PC-9 (cell line): ENCODE results near the gene BFSP1. TPM values are rescaled to one million over a fixed set of nuclear protein-coding genes. Genes with fewer than 3 reads are reported as not detected.

Experiments
- BruUV-seq: library from RNA; stranded (reverse); fragments of 400-500 nt; replicated peaks from 2 replicates; lab custom pipeline; 2021; lab: Mats Ljungman, UMichigan
- CTCF ChIA-PET: fragments of 300-600 bp; sonication (Branson Sonifier 250); formaldehyde crosslinking; loops from one replicate; lab custom pipeline; 2022; ENCODE audit warnings: antibody characterized with exemption; lab: Charles Lee
- POLR2A ChIA-PET: fragments of 300-600 bp; sonication (Branson Sonifier 250); formaldehyde crosslinking; loops from one replicate; lab custom pipeline; 2022; ENCODE audit warnings: antibody characterized with exemption; ENCODE audit not compliant: unreplicated experiment; lab: Charles Lee
- DNase-seq, 2 experiments: peaks; one replicate each; pipeline versions ENCODE4 v3.0.0 to v3.0.0-alpha.2; 2015 to 2022; ENCODE audit warnings: mixed read lengths in 1 of 2
- H2AFZ ChIP-seq: fragments of 200-600 bp; sonication (generic); 2 replicates; pipeline ENCODE4 v1.8.1; 2017; ENCODE audit warnings: antibody characterized with exemption
- H3F3A ChIP-seq: fragments of 200-600 bp; sonication (generic); 2 replicates; pipeline ENCODE4 v1.8.1; 2017; ENCODE audit warnings: antibody characterized with exemption, mild to moderate bottlenecking, low read depth; ENCODE audit not compliant: insufficient read depth
- H3K27ac ChIP-seq: fragments of 200-600 bp; sonication (generic); 2 replicates; pipeline ENCODE4 v1.6.1; 2016; ENCODE audit warnings: mixed run types
- H3K27me3 ChIP-seq: fragments of 200-600 bp; sonication (generic); 2 replicates; pipeline ENCODE4 v1.6.1; 2016; ENCODE audit warnings: low read depth, mixed run types; ENCODE audit not compliant: insufficient read depth
- H3K36me3 ChIP-seq: fragments of 200-600 bp; sonication (generic); 2 replicates; pipeline ENCODE4 v1.6.1; 2016; ENCODE audit warnings: low read depth, mixed run types
- H3K4me1 ChIP-seq: fragments of 200-600 bp; sonication (generic); replicated peaks from 2 replicates; pipeline ENCODE4 v1.6.1; 2016; ENCODE audit warnings: mixed run types; ENCODE audit not compliant: insufficient read depth
- H3K4me2 ChIP-seq: fragments of 200-600 bp; sonication (generic); 2 replicates; pipeline ENCODE4 v1.6.1; 2017; ENCODE audit warnings: mixed run types
- H3K4me3 ChIP-seq: fragments of 200-600 bp; sonication (generic); 2 replicates; pipeline ENCODE4 v1.6.1; 2016; ENCODE audit warnings: mixed run types
- H3K79me2 ChIP-seq: fragments of 200-600 bp; sonication (generic); 2 replicates; pipeline ENCODE4 v1.6.1; 2017; ENCODE audit warnings: low read depth, mixed run types
- H3K9me2 ChIP-seq: fragments of 200-600 bp; sonication (generic); 2 replicates; pipeline ENCODE4 v1.8.1; 2017; ENCODE audit warnings: mild to moderate bottlenecking; ENCODE audit not compliant: insufficient read depth
- H3K9me3 ChIP-seq: fragments of 200-600 bp; sonication (generic); 2 replicates; pipeline ENCODE4 v1.8.1; 2016; ENCODE audit warnings: low read depth; ENCODE audit not compliant: insufficient read depth
- H4K20me1 ChIP-seq: fragments of 200-600 bp; sonication (generic); 2 replicates; pipeline ENCODE4 v1.8.1; 2017; ENCODE audit not compliant: insufficient read depth
- CTCF ChIP-seq: fragments of 200-600 bp; sonication (generic); conservative IDR thresholded peaks from 2 replicates; pipeline ENCODE4 v1.6.1; 2017; ENCODE audit warnings: mixed run types, antibody characterized with exemption, mild to moderate bottlenecking, moderate library complexity
- EZH2 ChIP-seq: fragments of 200-600 bp; sonication (generic); IDR thresholded peaks from 2 replicates; pipeline ENCODE4 v1.8.0; 2017; ENCODE audit warnings: antibody characterized with exemption, low read depth
- intact Hi-C: fragments of 100-400 bp; cut with micrococcal nuclease; formaldehyde crosslinking; loops from one replicate; pipeline ENCODE4 v1.10.0; 2022; ENCODE audit not compliant: unreplicated experiment
- total RNA-seq: library from RNA; stranded (reverse); gene quantifications from 2 replicates; pipeline ENCODE4 v1.2.3, GENCODE V29; 2021

Gene BFSP1
- total RNA-seq, 1 experiment from 2014 or later, result 13.8 TPM

- DNase-seq, result no peak
- ChIA-PET CTCF (no interaction called here), POLR2A (no interaction called here)
- no peaks in the 10 kb centered on the region for H3K9me2 ChIP-seq
- no peak overlapping the region for H3K4me3 ChIP-seq
- no peaks in the 10 kb centered on the region for H3K36me3 ChIP-seq
- H3K79me2 ChIP-seq, result no peaks in the 10 kb centered on the region
- intact Hi-C loops, result no loop called here
- no peak overlapping the region for H2AFZ ChIP-seq
- no peak for TF ChIP-seq CTCF
- TF ChIP-seq EZH2, result no peak
- 0 out of 2 replicates have a peak, but pooled peaks cover 4% of the 10 kb centered on the region for H3F3A ChIP-seq
- H3K4me1 ChIP-seq, result no peaks in the 10 kb centered on the region
- no peaks in the 10 kb centered on the region for H3K27me3 ChIP-seq
- no TSS peak for BruUV-seq
- no peak overlapping the region for H3K4me2 ChIP-seq
- H4K20me1 ChIP-seq, result no peaks in the 10 kb centered on the region
- no peak overlapping the region for H3K27ac ChIP-seq
- no peaks in the 10 kb centered on the region for H3K9me3 ChIP-seq
These were observed 20.6 kb downstream of the BFSP1 start for GRCh38 chr20:17510548-17510947.

GRCh38 chr20:17508756-17509155, 22.4 kb downstream of the BFSP1 start:
- ChIA-PET CTCF (no interaction called here), POLR2A (interaction anchor here (0.5 kb wide), 1 partner anchor 10 kb away, joined by 3 read pairs; no protein-coding TSS in a partner anchor)
- H3K4me1 ChIP-seq, result 0 out of 2 replicates have a peak, but pooled peaks cover 5% of the 10 kb centered on the region
- H3K27me3 ChIP-seq, result no peaks in the 10 kb centered on the region
- no peak overlapping the region for H2AFZ ChIP-seq
- no peak overlapping the region for H3K27ac ChIP-seq
- BruUV-seq, result no TSS peak
- 0 out of 2 replicates have a peak, but pooled peaks cover 4% of the 10 kb centered on the region for H3F3A ChIP-seq
- H3K9me2 ChIP-seq, result no peaks in the 10 kb centered on the region
- no peak overlapping the region for H3K4me3 ChIP-seq
- intact Hi-C loops, result loop anchor here (10.0 kb wide), 1 partner anchor 766 kb away; no protein-coding TSS in a partner anchor
- H4K20me1 ChIP-seq, result no peaks in the 10 kb centered on the region
- DNase-seq, result no peak
- no peaks in the 10 kb centered on the region for H3K79me2 ChIP-seq
- no peaks in the 10 kb centered on the region for H3K36me3 ChIP-seq
- H3K4me2 ChIP-seq, result no peak overlapping the region
- no peaks in the 10 kb centered on the region for H3K9me3 ChIP-seq
- no peak for TF ChIP-seq EZH2
- no peak for TF ChIP-seq CTCF

GRCh38 chr20:17507531-17507930, 23.6 kb downstream of the BFSP1 start:
- Histone ChIP-seq H3K9me3 (no peaks in the 10 kb centered on the region), H3K9me2 (no peaks in the 10 kb centered on the region), H3K27ac (no peak overlapping the region), H3K27me3 (no peaks in the 10 kb centered on the region), H4K20me1 (no peaks in the 10 kb centered on the region), H3K4me3 (no peak overlapping the region), H3F3A (0 out of 2 replicates have a peak, but pooled peaks cover 4% of the 10 kb centered on the region), H2AFZ (no peak overlapping the region), H3K36me3 (no peaks in the 10 kb centered on the region), H3K79me2 (no peaks in the 10 kb centered on the region), H3K4me1 (0 out of 2 replicates have a peak, but pooled peaks cover 5% of the 10 kb centered on the region), H3K4me2 (no peak overlapping the region)
- intact Hi-C loops, result loop anchor here (10.0 kb wide), 1 partner anchor 767 kb away; no protein-coding TSS in a partner anchor
- POLR2A ChIA-PET, result no interaction called here
- CTCF ChIA-PET, result no interaction called here
- no TSS peak for BruUV-seq
- DNase-seq, result no peak
- no peak for TF ChIP-seq CTCF
- TF ChIP-seq EZH2, result no peak
